ENCODE data around the gene HOXD9. TPM values are rescaled to one million over a fixed set of nuclear protein-coding genes. Genes with fewer than 3 reads are reported as not detected.

Gene HOXD9
- total RNA-seq, 1 experiment from 2014 or later = not detected

GRCh38 chr2:176146645-176147044 is 24.1 kb downstream of the HOXD9 start:
- DNase-seq = no peak
- CTCF ChIA-PET = no interaction called here
- Histone ChIP-seq H3K36me3 (ENCODE audit: control insufficient read depth, insufficient read depth, low read length) (no peaks in the 10 kb centered on the region), H3K4me1 (no peaks in the 10 kb centered on the region), H3K4me3 (ENCODE audit: low read depth, low read length) (no peak overlapping the region), H3K9me3 (no peaks in the 10 kb centered on the region), H3K27me3 (replicated peaks; ENCODE audit: control insufficient read depth, insufficient read depth, low read length) (0 out of 2 replicates have a peak, but pooled peaks cover 1% of the 10 kb centered on the region)
- Mint-ChIP-seq H3K27ac (ENCODE audit: unreplicated experiment) (no peak overlapping the region), H3K4me1 (ENCODE audit: low read depth, unreplicated experiment) (no peaks in the 10 kb centered on the region), H3K4me3 (ENCODE audit: unreplicated experiment) (no peak overlapping the region), H3K9me3 (ENCODE audit: unreplicated experiment) (no peaks in the 10 kb centered on the region), H3K27me3 (ENCODE audit: insufficient read depth, unreplicated experiment) (peaks cover 8% of the 10 kb centered on the region), H3K36me3 (ENCODE audit: insufficient read depth, unreplicated experiment) (no peaks in the 10 kb centered on the region)
- no TSS peak for BruUV-seq (replicated peaks)
- no peak for TF ChIP-seq CTCF (IDR thresholded peaks at IDR 0.05; ENCODE audit: insufficient read depth in 1 of 2, low read depth in 1 of 2, low read length in 1 of 2, severe bottlenecking in 1 of 2, unreplicated experiment in 1 of 2)
- POLR2A ChIA-PET = no interaction called here
- intact Hi-C loops (cut with micrococcal nuclease; ENCODE audit: unreplicated experiment) = no loop called here

- H3K9me3 ChIP-seq = no peaks in the 10 kb centered on the region
- intact Hi-C loops (cut with micrococcal nuclease; ENCODE audit: unreplicated experiment) = no loop called here
- CTCF ChIA-PET = no interaction called here
- DNase-seq = no peak
- 0 out of 2 replicates have a peak, but pooled peaks cover 1% of the 10 kb centered on the region for H3K27me3 ChIP-seq (replicated peaks; ENCODE audit: control insufficient read depth, insufficient read depth, low read length)
- no peaks in the 10 kb centered on the region for H3K4me1 ChIP-seq
- Mint-ChIP-seq H3K36me3 (ENCODE audit: insufficient read depth, unreplicated experiment) (no peaks in the 10 kb centered on the region), H3K4me3 (ENCODE audit: unreplicated experiment) (no peak overlapping the region), H3K9me3 (ENCODE audit: unreplicated experiment) (no peaks in the 10 kb centered on the region), H3K27ac (ENCODE audit: unreplicated experiment) (no peak overlapping the region), H3K4me1 (ENCODE audit: low read depth, unreplicated experiment) (no peaks in the 10 kb centered on the region), H3K27me3 (ENCODE audit: insufficient read depth, unreplicated experiment) (peaks cover 8% of the 10 kb centered on the region)
- no peaks in the 10 kb centered on the region for H3K36me3 ChIP-seq (ENCODE audit: control insufficient read depth, insufficient read depth, low read length)
- POLR2A ChIA-PET = no interaction called here
- TF ChIP-seq CTCF (IDR thresholded peaks at IDR 0.05; ENCODE audit: insufficient read depth in 1 of 2, low read depth in 1 of 2, low read length in 1 of 2, severe bottlenecking in 1 of 2, unreplicated experiment in 1 of 2) = no peak
- no peak overlapping the region for H3K4me3 ChIP-seq (ENCODE audit: low read depth, low read length)
- BruUV-seq (replicated peaks) = no TSS peak
These were observed 24.8 kb downstream of the HOXD9 start for GRCh38 chr2:176147210-176147799.

GRCh38 chr2:176147800-176148496 is 25.4 kb downstream of the HOXD9 start:
- no peaks in the 10 kb centered on the region for H3K9me3 Mint-ChIP-seq (ENCODE audit: unreplicated experiment)
- ChIA-PET CTCF (no interaction called here), POLR2A (no interaction called here)
- no peaks in the 10 kb centered on the region for H3K36me3 Mint-ChIP-seq (ENCODE audit: insufficient read depth, unreplicated experiment)
- H3K4me1 Mint-ChIP-seq (ENCODE audit: low read depth, unreplicated experiment) = no peaks in the 10 kb centered on the region
- no peak overlapping the region for H3K27ac Mint-ChIP-seq (ENCODE audit: unreplicated experiment)
- intact Hi-C loops (cut with micrococcal nuclease; ENCODE audit: unreplicated experiment) = no loop called here
- H3K9me3 ChIP-seq = no peaks in the 10 kb centered on the region
- H3K4me3 ChIP-seq (ENCODE audit: low read depth, low read length) = no peak overlapping the region
- H3K27me3 Mint-ChIP-seq (ENCODE audit: insufficient read depth, unreplicated experiment) = peaks cover 8% of the 10 kb centered on the region
- 0 out of 2 replicates have a peak, but pooled peaks cover 1% of the 10 kb centered on the region for H3K27me3 ChIP-seq (replicated peaks; ENCODE audit: control insufficient read depth, insufficient read depth, low read length)
- no peak overlapping the region for H3K4me3 Mint-ChIP-seq (ENCODE audit: unreplicated experiment)
- peak in 1 of 2 experiments; percentile 33 for DNase-seq
- no peaks in the 10 kb centered on the region for H3K36me3 ChIP-seq (ENCODE audit: control insufficient read depth, insufficient read depth, low read length)
- no peak for TF ChIP-seq CTCF (IDR thresholded peaks at IDR 0.05; ENCODE audit: insufficient read depth in 1 of 2, low read depth in 1 of 2, low read length in 1 of 2, severe bottlenecking in 1 of 2, unreplicated experiment in 1 of 2)
- no peaks in the 10 kb centered on the region for H3K4me1 ChIP-seq
- no TSS peak for BruUV-seq (replicated peaks)

Measured in Caco-2 (cell line).